A673 (cell line): ENCODE results near the gene GNG4.

Experiments
- EZH2 ChIP-seq: fragments of 200-600 bp; sonication (generic); IDR thresholded peaks from 2 replicates; pipeline ENCODE4 v1.6.1; 2017; ENCODE audit warnings: borderline replicate concordance, low read depth, mild to moderate bottlenecking, mixed read lengths, antibody characterized with exemption, low read length; ENCODE audit not compliant: poor library complexity, severe bottlenecking
- TF ChIP-seq, protein P1 (sequence below): fragments of 300-800, 200-600 bp; sonication (generic); conservative IDR thresholded peaks from 2 replicates; pipeline ENCODE4 v1.5.1; 2017; ENCODE audit warnings: low read depth, mild to moderate bottlenecking, antibody characterized with exemption, low read length, moderate library complexity, mixed read lengths

DNA sequence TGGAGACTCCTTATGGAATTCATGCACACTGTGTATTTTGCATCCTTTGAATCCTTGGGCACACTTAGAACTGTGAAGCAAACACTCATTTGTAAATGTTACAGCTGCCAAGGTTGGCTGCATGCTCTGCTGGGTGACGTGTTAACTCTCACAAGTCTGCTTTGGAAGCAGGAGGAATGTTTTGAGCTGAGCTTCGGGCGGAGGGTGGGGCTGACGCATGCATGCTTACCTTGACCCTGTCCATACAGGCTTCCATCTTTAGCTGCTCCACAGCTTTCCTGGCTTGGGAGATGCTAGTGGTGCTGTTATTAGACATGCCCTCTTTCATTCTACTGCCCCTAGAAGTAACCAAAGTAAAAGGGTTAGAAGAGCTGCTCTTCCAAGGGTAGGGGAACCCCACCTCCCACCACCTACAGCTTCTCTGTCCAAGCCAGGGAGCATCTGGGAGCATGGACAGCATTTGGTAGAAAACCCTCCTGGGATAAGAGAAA, 66.0 kb downstream of the GNG4 start:
- TF ChIP-seq, protein P1, sequence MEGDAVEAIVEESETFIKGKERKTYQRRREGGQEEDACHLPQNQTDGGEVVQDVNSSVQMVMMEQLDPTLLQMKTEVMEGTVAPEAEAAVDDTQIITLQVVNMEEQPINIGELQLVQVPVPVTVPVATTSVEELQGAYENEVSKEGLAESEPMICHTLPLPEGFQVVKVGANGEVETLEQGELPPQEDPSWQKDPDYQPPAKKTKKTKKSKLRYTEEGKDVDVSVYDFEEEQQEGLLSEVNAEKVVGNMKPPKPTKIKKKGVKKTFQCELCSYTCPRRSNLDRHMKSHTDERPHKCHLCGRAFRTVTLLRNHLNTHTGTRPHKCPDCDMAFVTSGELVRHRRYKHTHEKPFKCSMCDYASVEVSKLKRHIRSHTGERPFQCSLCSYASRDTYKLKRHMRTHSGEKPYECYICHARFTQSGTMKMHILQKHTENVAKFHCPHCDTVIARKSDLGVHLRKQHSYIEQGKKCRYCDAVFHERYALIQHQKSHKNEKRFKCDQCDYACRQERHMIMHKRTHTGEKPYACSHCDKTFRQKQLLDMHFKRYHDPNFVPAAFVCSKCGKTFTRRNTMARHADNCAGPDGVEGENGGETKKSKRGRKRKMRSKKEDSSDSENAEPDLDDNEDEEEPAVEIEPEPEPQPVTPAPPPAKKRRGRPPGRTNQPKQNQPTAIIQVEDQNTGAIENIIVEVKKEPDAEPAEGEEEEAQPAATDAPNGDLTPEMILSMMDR: peak; percentile 25
- TF ChIP-seq EZH2: no peak
